GM12872 (cell line): ENCODE results near the gene TLR7.

Source experiments
- CTCF ChIP-seq: IDR thresholded peaks from 3 replicates; pipeline ENCODE4 v1.5.1; 2011; ENCODE audit warnings: low read depth, mild to moderate bottlenecking, low read length, moderate library complexity; ENCODE audit not compliant: insufficient read depth

The TLR7 gene

GRCh38 chrX:12891171-12891570 lies 24.3 kb downstream of the TLR7 start:
- TF ChIP-seq CTCF, result no peak

GRCh38 chrX:12891915-12892506 lies 25.1 kb downstream of the TLR7 start:
- TF ChIP-seq CTCF, result no peak

GRCh38 chrX:12892716-12893115 lies 25.8 kb downstream of the TLR7 start:
- TF ChIP-seq CTCF, result no peak

- TF ChIP-seq CTCF, result peak; percentile 71
Measured at GRCh38 chrX:12894074-12895030, 27.5 kb downstream of the TLR7 start.

- no peak for TF ChIP-seq CTCF
Measured at GRCh38 chrX:12895866-12896265, 29.0 kb downstream of the TLR7 start.

- TF ChIP-seq CTCF, result no peak
Measured at GRCh38 chrX:12896935-12897334, 30.1 kb downstream of the TLR7 start.

- no peak for TF ChIP-seq CTCF
Measured at GRCh38 chrX:12898073-12898472, 31.2 kb downstream of the TLR7 start.
